Stimulated activated effector memory CD8-positive, alpha-beta T cell treated with anti-CD3 and anti-CD28 coated beads, Interleukin-12 subunit alpha, Interleukin-12 subunit beta, amount 100 ng/mL, for 72 hours (primary cell): ENCODE data around the gene COL13A1.
A peak's percentile ranks its signal among the peaks of the same experiment; 100 is the strongest.

Source experiments
- ATAC-seq: fragments of 150-1000 bp; cut with Tn5 transposase; 2 replicates; pipeline ENCODE4 v1.10.0; 2021
- DNase-seq, 2 donors: peaks; one replicate each; pipeline ENCODE4 v3.0.0; 2021 to 2022; ENCODE audit warnings: low spot score in 2 of 2
- H3K27ac Mint-ChIP-seq: one replicate; pipeline ENCODE4 v1.8.0; 2022; ENCODE audit warnings: mild to moderate bottlenecking, mixed read lengths
- H3K36me3 Mint-ChIP-seq: one replicate; pipeline ENCODE4 v1.8.0; 2022; ENCODE audit warnings: mild to moderate bottlenecking, mixed read lengths
- H3K4me1 Mint-ChIP-seq: one replicate; pipeline ENCODE4 v1.8.0; 2022; ENCODE audit warnings: mixed read lengths
- H3K4me3 Mint-ChIP-seq: one replicate; pipeline ENCODE4 v1.8.0; 2022; ENCODE audit warnings: mild to moderate bottlenecking, mixed read lengths
- H3K9me3 Mint-ChIP-seq: one replicate; pipeline ENCODE4 v1.8.0; 2022; ENCODE audit warnings: mixed read lengths

COL13A1 gene

GRCh38 chr10:69801434-69802315, at the start of gene COL13A1:
COL13A1 (plus strand) TSS chr10:69801906; CDS start chr10:69802424, 518 bp downstream.
- Mint-ChIP-seq H3K9me3 (no peaks in the 10 kb centered on the region), H3K36me3 (peaks cover 5% of the 10 kb centered on the region), H3K27ac (no peak within 1 kb of the TSS), H3K4me3 (peak within 1 kb of the TSS; percentile 50), H3K4me1 (peaks cover 17% of the 10 kb centered on the region)
- DNase-seq (no peak), ATAC-seq (no peak)

GRCh38 chr10:69752479-69752878, 49.2 kb upstream of the COL13A1 start:
- Mint-ChIP-seq H3K36me3 (no peaks in the 10 kb centered on the region), H3K27ac (no peak overlapping the region), H3K9me3 (no peaks in the 10 kb centered on the region), H3K4me1 (no peaks in the 10 kb centered on the region), H3K4me3 (no peak overlapping the region)
- DNase-seq = no peak
- ATAC-seq = no peak

GRCh38 chr10:69756279-69756678, 45.4 kb upstream of the COL13A1 start:
- Mint-ChIP-seq H3K36me3 (no peaks in the 10 kb centered on the region), H3K27ac (no peak overlapping the region), H3K4me3 (no peak overlapping the region), H3K9me3 (no peaks in the 10 kb centered on the region), H3K4me1 (no peaks in the 10 kb centered on the region)
- DNase-seq (no peak), ATAC-seq (no peak)

GRCh38 chr10:69757206-69757552, 44.5 kb upstream of the COL13A1 start:
- Mint-ChIP-seq H3K4me3 (no peak overlapping the region), H3K4me1 (no peaks in the 10 kb centered on the region), H3K9me3 (no peaks in the 10 kb centered on the region), H3K27ac (no peak overlapping the region), H3K36me3 (no peaks in the 10 kb centered on the region)
- ATAC-seq (no peak), DNase-seq (no peak)

- Mint-ChIP-seq H3K4me1 (no peaks in the 10 kb centered on the region), H3K9me3 (no peaks in the 10 kb centered on the region), H3K4me3 (no peak overlapping the region), H3K36me3 (no peaks in the 10 kb centered on the region), H3K27ac (no peak overlapping the region)
- DNase-seq (no peak), ATAC-seq (peak; percentile 41)
Observed at GRCh38 chr10:69757553-69758309, 44.0 kb upstream of the COL13A1 start.

GRCh38 chr10:69758310-69758728, 43.4 kb upstream of the COL13A1 start:
- Mint-ChIP-seq H3K9me3 (no peaks in the 10 kb centered on the region), H3K4me3 (no peak overlapping the region), H3K27ac (no peak overlapping the region), H3K4me1 (no peaks in the 10 kb centered on the region), H3K36me3 (no peaks in the 10 kb centered on the region)
- DNase-seq (no peak), ATAC-seq (no peak)

- H3K4me3 Mint-ChIP-seq = no peak overlapping the region
- no peaks in the 10 kb centered on the region for H3K9me3 Mint-ChIP-seq
- no peaks in the 10 kb centered on the region for H3K36me3 Mint-ChIP-seq
- ATAC-seq = no peak
- no peak overlapping the region for H3K27ac Mint-ChIP-seq
- no peak for DNase-seq
- H3K4me1 Mint-ChIP-seq = no peaks in the 10 kb centered on the region
Observed at GRCh38 chr10:69759641-69760040, 42.1 kb upstream of the COL13A1 start.

GRCh38 chr10:69760072-69760471, 41.6 kb upstream of the COL13A1 start:
- H3K27ac Mint-ChIP-seq = no peak overlapping the region
- ATAC-seq = no peak
- H3K9me3 Mint-ChIP-seq = no peaks in the 10 kb centered on the region
- no peaks in the 10 kb centered on the region for H3K4me1 Mint-ChIP-seq
- DNase-seq = no peak
- no peaks in the 10 kb centered on the region for H3K36me3 Mint-ChIP-seq
- no peak overlapping the region for H3K4me3 Mint-ChIP-seq

- Mint-ChIP-seq H3K27ac (no peak overlapping the region), H3K36me3 (no peaks in the 10 kb centered on the region), H3K4me1 (no peaks in the 10 kb centered on the region), H3K9me3 (no peaks in the 10 kb centered on the region), H3K4me3 (no peak overlapping the region)
- DNase-seq = no peak
- no peak for ATAC-seq
Observed at GRCh38 chr10:69761320-69761719, 40.4 kb upstream of the COL13A1 start.

- H3K36me3 Mint-ChIP-seq = no peaks in the 10 kb centered on the region
- no peak overlapping the region for H3K4me3 Mint-ChIP-seq
- no peaks in the 10 kb centered on the region for H3K9me3 Mint-ChIP-seq
- no peaks in the 10 kb centered on the region for H3K4me1 Mint-ChIP-seq
- no peak overlapping the region for H3K27ac Mint-ChIP-seq
- ATAC-seq (peak; percentile 5), DNase-seq (no peak)
Observed at GRCh38 chr10:69766161-69766910, 35.4 kb upstream of the COL13A1 start.

GRCh38 chr10:69767793-69768192, 33.9 kb upstream of the COL13A1 start:
- DNase-seq = no peak
- no peaks in the 10 kb centered on the region for H3K4me1 Mint-ChIP-seq
- ATAC-seq = no peak

GRCh38 chr10:69768386-69768785, 33.3 kb upstream of the COL13A1 start:
- H3K27ac Mint-ChIP-seq = no peak overlapping the region
- no peaks in the 10 kb centered on the region for H3K4me1 Mint-ChIP-seq
- no peaks in the 10 kb centered on the region for H3K36me3 Mint-ChIP-seq
- ATAC-seq (no peak), DNase-seq (no peak)
- no peak overlapping the region for H3K4me3 Mint-ChIP-seq
- no peaks in the 10 kb centered on the region for H3K9me3 Mint-ChIP-seq

More at GRCh38 chr10:69767793-69768192, 33.9 kb upstream of the COL13A1 start:
- no peak overlapping the region for H3K27ac Mint-ChIP-seq
- no peak overlapping the region for H3K4me3 Mint-ChIP-seq
- no peaks in the 10 kb centered on the region for H3K36me3 Mint-ChIP-seq
- H3K9me3 Mint-ChIP-seq = no peaks in the 10 kb centered on the region

GRCh38 chr10:69769395-69769992, 32.2 kb upstream of the COL13A1 start:
- Mint-ChIP-seq H3K4me3 (no peak overlapping the region), H3K9me3 (no peaks in the 10 kb centered on the region), H3K27ac (no peak overlapping the region), H3K4me1 (no peaks in the 10 kb centered on the region), H3K36me3 (no peaks in the 10 kb centered on the region)
- DNase-seq (no peak), ATAC-seq (no peak)

- H3K4me1 Mint-ChIP-seq = no peaks in the 10 kb centered on the region
- no peak overlapping the region for H3K27ac Mint-ChIP-seq
- DNase-seq (no peak), ATAC-seq (no peak)
- H3K36me3 Mint-ChIP-seq = no peaks in the 10 kb centered on the region
- no peaks in the 10 kb centered on the region for H3K9me3 Mint-ChIP-seq
- no peak overlapping the region for H3K4me3 Mint-ChIP-seq
Observed at GRCh38 chr10:69772933-69773704, 28.6 kb upstream of the COL13A1 start.
